Breast epithelium (tissue), 4 donors: ENCODE measurements around the gene AHNAK. TPM values are rescaled to one million over a fixed set of nuclear protein-coding genes. Genes with fewer than 3 reads are reported as not detected.

Source experiments
- DNase-seq, 2 donors: peaks; one replicate each; pipeline ENCODE4 v3.0.0-alpha.2; 2019; ENCODE audit warnings: low spot score in 2 of 2
- H3K27ac ChIP-seq, 2 donors: fragments of 200-600 bp; sonication (generic) in 1 of 2; one replicate each; pipeline ENCODE4 v1.5.1; 2016 to 2019; ENCODE audit warnings: mild to moderate bottlenecking in 1 of 2
- H3K27me3 ChIP-seq, 2 donors: fragments of 200-600 bp; sonication (generic) in 1 of 2; one replicate each; pipeline versions ENCODE4 v1.5.1 to v1.6.0; 2017 to 2019; ENCODE audit warnings: control low read depth in 1 of 2, mild to moderate bottlenecking in 1 of 2
- H3K36me3 ChIP-seq: fragments of 200-600 bp; one replicate; pipeline ENCODE4 v1.5.1; 2019
- H3K4me1 ChIP-seq, 2 donors: fragments of 200-600 bp; sonication (generic); one replicate each; pipeline ENCODE4 v1.5.1; 2016 to 2019; ENCODE audit warnings: control low read depth in 1 of 2
- H3K4me3 ChIP-seq, 3 donors: fragments of 200-600 bp; sonication (generic); 1 replicate in 2 of 3; 2 replicates in 1 of 3; pipeline ENCODE4 v1.5.1; 2016 to 2019; ENCODE audit warnings: mild to moderate bottlenecking in 3 of 3, moderate library complexity in 2 of 3
- H3K9me3 ChIP-seq, 2 donors: fragments of 200-600 bp; sonication (generic) in 1 of 2; one replicate each; pipeline ENCODE4 v1.5.1; 2016 to 2019; ENCODE audit warnings: control low read depth in 1 of 2
- CTCF ChIP-seq, 3 donors: fragments of 450-650 bp; IDR thresholded peaks; one replicate each; pipeline ENCODE4 v1.5.1; 2016 to 2017; ENCODE audit warnings: antibody characterized with exemption in 3 of 3, mild to moderate bottlenecking in 3 of 3, moderate library complexity in 3 of 3
- POLR2A ChIP-seq: fragments of 450-650 bp; IDR thresholded peaks from one replicate; pipeline ENCODE4 v1.6.1; 2016; ENCODE audit warnings: antibody characterized with exemption, mild to moderate bottlenecking, moderate library complexity
- POLR2AphosphoS5 ChIP-seq, 3 donors: sonication (generic); formaldehyde crosslinking; IDR thresholded peaks; one replicate each; pipeline ENCODE4 v1.6.1; 2017; ENCODE audit warnings: antibody characterized with exemption in 3 of 3
- intact Hi-C: fragments of 100-400 bp; cut with DNase I; formaldehyde crosslinking; loops from one replicate; pipeline ENCODE4 v1.15.1; 2023; ENCODE audit warnings: low total_unique reads
- total RNA-seq, 3 donors: library from RNA; depleted of rRNA; stranded (reverse); fragments of >200 nt; gene quantifications; one replicate each; pipeline ENCODE4 v1.1.0, GENCODE V29; 2016

Gene AHNAK
- total RNA-seq, 3 donors from 2014 or later = 636 to 1,393 (median 1,040) TPM

- Histone ChIP-seq H3K27me3 (no peaks in the 10 kb centered on the region), H3K9me3 (no peaks in the 10 kb centered on the region), H3K27ac (peak overlapping the region in 1 of 2 donors; percentile 10), H3K4me1 (peaks cover 0 to 9% of the 10 kb centered on the region in 2 donors), H3K36me3 (no peaks in the 10 kb centered on the region), H3K4me3 (no peak overlapping the region)
- intact Hi-C loops = no loop called here
- no peak for DNase-seq
- no peak for TF ChIP-seq POLR2AphosphoS5 (IDR thresholded peaks at IDR 0.05)
- TF ChIP-seq CTCF (IDR thresholded peaks at IDR 0.05) = no peak
- TF ChIP-seq POLR2A = no peak
Observed at GRCh38 chr11:62496676-62497075, 49.9 kb downstream of the AHNAK start.

DNA sequence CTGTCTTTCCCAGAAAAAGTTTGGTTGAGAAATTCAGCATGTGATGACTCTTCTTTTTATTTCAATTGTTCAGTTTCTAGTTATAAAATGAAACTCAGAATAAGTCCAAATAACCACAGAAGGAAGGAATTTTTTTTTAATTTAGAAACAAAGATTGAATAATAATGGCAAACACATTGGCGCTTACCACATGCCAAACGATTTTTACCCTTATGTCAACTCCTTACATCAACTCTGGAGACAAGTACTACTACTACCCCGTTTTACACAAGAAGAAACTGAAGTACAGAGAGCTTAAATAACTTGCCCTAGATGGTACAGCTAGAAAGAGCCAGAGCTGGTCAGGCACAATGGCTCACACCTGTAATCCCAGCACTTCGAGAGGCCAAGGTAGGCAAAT is 52.4 kb downstream of the AHNAK start:
- Histone ChIP-seq H3K9me3 (no peaks in the 10 kb centered on the region), H3K36me3 (no peaks in the 10 kb centered on the region)

DNA sequence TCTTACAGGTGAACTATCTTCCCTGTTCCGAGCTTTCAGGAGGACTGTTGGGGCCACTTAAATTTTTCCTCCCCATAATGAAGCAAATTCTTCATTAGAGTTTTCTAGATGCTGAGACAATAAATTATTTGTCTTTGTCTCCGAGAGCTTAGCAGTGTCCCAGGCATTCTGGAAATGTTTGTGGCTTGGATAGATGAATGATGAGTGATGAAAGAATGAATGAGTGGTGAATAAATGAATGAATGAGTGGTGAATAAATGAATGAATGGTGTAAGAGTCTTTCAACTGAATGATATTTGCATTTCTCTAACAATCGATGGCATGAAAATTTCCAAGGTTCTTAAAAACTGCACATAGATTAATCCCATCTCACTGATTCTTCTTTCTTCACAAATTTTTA is 52.8 kb downstream of the AHNAK start:
- intact Hi-C loops = no loop called here
- no peak overlapping the region for H3K4me3 ChIP-seq
- DNase-seq = no peak
- H3K36me3 ChIP-seq = no peaks in the 10 kb centered on the region
- H3K27me3 ChIP-seq = no peaks in the 10 kb centered on the region
- no peaks in the 10 kb centered on the region for H3K9me3 ChIP-seq
- H3K27ac ChIP-seq = no peak overlapping the region
- no peaks in the 10 kb centered on the region for H3K4me1 ChIP-seq
- TF ChIP-seq POLR2AphosphoS5 (IDR thresholded peaks at IDR 0.05) (no peak), POLR2A (no peak), CTCF (IDR thresholded peaks at IDR 0.05) (no peak)

More for the DNA sequence above, 52.4 kb downstream of the AHNAK start:
- TF ChIP-seq POLR2A = no peak
- TF ChIP-seq CTCF (IDR thresholded peaks at IDR 0.05) = no peak
- no peak for TF ChIP-seq POLR2AphosphoS5 (IDR thresholded peaks at IDR 0.05)
- Histone ChIP-seq H3K27ac (no peak overlapping the region), H3K27me3 (no peaks in the 10 kb centered on the region), H3K4me1 (no peaks in the 10 kb centered on the region), H3K4me3 (no peak overlapping the region)
- intact Hi-C loops = no loop called here
- no peak for DNase-seq

- intact Hi-C loops = no loop called here
- no peaks in the 10 kb centered on the region for H3K36me3 ChIP-seq
- no peak overlapping the region for H3K4me3 ChIP-seq
- H3K9me3 ChIP-seq = no peaks in the 10 kb centered on the region
- no peak overlapping the region for H3K27ac ChIP-seq
- no peaks in the 10 kb centered on the region for H3K4me1 ChIP-seq
- TF ChIP-seq POLR2AphosphoS5 (IDR thresholded peaks at IDR 0.05) (no peak), POLR2A (no peak), CTCF (IDR thresholded peaks at IDR 0.05) (no peak)
- DNase-seq = no peak
- no peaks in the 10 kb centered on the region for H3K27me3 ChIP-seq
Observed at GRCh38 chr11:62492586-62492985, 54.0 kb downstream of the AHNAK start.

GRCh38 chr11:62491571-62492329 is 54.9 kb downstream of the AHNAK start:
- no peak overlapping the region for H3K4me3 ChIP-seq
- no peak for DNase-seq
- no peaks in the 10 kb centered on the region for H3K27me3 ChIP-seq
- no peaks in the 10 kb centered on the region for H3K4me1 ChIP-seq
- intact Hi-C loops = no loop called here
- no peak overlapping the region for H3K27ac ChIP-seq
- H3K36me3 ChIP-seq = no peaks in the 10 kb centered on the region
- TF ChIP-seq POLR2A (no peak), CTCF (IDR thresholded peaks at IDR 0.05) (no peak), POLR2AphosphoS5 (IDR thresholded peaks at IDR 0.05) (no peak)
- H3K9me3 ChIP-seq = no peaks in the 10 kb centered on the region
